HG03196 (cell line): Measurements from ENCODE around the gene BBX.
A peak's percentile ranks its signal among the peaks of the same experiment; 100 is the strongest.

Experiments
- ATAC-seq: cut with Tn5 transposase; IDR thresholded peaks from one replicate; pipeline ENCODE4 v1.9.1; 2021; ENCODE audit not compliant: unreplicated experiment

BBX gene

DNA sequence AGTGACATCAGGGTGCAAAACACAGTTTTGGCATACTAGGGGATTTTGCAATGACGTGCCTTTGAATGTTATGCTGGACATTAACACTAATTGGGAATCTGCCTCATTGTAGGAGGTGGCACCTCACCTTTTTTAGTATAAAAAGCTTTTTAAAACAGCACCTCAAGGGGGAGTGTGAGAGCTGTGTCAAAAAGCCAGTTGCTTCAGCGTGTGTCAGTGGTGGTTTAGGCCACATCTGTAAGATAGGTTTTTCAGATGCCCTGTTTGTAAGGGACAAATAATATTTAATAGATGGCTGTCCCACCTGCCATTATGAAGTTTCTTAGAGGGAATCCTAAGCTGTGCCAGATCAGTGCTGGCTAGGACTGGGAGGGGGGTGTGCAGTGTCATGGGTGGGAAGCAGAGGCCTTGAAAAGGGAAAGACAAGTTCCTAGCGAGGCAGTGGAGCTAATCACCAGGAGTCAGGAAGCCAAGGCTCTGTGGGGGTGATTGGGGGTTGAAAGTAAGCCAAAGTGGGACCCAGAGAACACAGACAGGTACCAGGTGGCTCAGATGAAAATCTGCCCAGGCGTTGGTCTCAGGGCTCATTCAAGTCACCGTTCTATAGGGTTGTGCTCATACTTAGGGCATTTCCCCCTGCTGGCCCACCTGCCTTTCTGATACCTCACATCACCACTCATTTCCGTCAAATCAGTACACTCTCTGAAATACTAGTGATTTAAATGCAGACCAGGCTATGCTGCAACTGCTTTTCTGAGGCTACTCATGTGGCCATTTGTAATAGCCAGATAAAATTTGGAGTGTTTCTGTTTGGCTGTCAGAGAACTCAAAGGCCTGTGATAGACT lies 120.5 kb downstream of the BBX start:
- no peak for ATAC-seq

DNA sequence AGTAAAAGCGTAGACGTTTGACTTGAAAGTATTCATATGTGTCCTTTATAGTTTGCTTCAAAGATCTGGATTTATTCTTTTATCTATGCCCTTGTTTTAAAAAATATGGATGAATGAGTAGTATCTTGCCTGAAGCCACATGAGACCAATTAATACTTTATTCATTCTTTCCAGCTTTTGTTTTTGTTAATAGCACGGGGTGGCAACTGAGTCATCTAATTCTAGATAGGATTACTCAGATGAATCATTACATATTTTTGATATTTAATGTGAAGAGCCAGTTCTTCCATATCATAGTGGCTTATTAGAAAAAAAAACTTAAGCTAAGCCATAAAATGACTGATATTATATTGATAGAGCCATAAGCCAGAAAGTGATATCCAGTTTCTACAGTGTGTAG lies 121.9 kb downstream of the BBX start:
- no peak for ATAC-seq

DNA sequence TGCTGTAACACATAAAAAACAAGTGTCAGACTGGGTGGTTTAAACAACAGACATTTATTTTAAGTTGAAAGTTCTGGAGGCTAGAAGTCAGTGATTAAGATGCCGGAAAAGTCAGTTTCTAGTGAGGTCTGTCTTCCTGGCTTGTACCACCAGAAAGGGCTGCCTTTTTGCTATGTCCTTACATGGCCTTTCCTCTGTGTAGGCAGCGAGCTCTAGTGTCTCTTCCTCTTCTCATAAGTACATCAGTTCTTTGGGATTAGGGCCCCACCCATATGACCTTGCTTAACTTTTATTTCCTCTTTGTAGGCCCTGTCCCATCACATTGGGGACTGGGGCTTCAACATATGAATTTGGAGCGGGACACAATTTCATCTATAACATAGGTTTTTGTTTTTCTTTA lies 128.0 kb downstream of the BBX start:
- no peak for ATAC-seq

DNA sequence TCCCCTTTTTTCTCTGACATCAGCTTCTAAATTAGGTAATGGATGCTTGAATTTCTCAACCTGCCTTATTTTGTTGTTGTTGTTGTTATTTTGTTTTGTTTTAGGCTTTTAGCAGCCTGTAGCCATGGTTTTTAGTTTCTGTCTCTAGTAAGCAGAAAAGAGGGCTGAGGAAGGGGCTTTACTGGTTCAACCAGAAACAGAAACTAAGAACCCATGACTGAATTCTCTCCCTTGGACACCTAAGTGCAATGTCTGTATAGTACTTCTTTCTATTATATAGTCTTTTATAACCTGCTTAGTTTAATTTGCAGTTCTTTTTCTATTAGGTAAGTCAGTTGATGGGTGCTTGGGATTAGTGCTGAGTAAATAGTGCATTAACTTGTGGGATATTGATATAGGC lies 129.0 kb downstream of the BBX start:
- no peak for ATAC-seq

DNA sequence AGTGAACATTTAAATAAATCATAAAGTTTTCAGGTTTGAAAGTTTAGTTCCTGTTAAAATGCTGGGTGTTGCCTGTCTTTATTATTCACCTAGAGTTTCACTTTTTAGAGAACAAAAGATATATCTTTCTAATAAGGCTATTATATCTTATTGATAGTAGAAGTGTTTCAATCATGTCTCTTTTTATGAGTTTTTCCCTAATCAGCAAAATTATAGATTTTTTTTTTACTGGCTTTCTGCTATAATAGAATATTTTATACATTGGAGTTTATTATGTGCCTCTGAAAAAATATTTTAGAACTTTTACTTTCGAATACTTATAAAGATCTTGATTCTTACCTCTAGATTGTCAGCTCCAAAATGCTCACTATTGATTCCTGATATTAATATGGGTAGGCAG lies 131.5 kb downstream of the BBX start:
- ATAC-seq: no peak

DNA sequence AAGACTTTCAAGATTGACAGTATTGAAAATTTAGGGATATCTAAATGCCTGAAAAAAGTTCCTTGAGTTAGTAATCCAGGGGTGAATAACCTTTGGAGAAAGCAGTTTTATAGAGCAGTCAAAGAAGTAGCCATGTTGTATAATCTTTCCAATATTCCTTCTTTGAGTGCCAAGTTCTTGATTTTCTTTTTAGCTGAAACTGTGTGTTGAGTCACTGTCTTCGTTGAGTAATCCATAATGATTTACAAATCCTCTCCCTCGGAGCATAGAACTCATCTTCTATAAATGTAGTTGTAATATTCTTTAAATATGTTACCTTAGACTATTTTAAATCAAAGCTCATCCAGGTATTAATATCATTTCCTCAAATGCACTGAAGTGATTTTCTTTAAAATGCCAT lies 135.2 kb downstream of the BBX start:
- ATAC-seq: no peak

DNA sequence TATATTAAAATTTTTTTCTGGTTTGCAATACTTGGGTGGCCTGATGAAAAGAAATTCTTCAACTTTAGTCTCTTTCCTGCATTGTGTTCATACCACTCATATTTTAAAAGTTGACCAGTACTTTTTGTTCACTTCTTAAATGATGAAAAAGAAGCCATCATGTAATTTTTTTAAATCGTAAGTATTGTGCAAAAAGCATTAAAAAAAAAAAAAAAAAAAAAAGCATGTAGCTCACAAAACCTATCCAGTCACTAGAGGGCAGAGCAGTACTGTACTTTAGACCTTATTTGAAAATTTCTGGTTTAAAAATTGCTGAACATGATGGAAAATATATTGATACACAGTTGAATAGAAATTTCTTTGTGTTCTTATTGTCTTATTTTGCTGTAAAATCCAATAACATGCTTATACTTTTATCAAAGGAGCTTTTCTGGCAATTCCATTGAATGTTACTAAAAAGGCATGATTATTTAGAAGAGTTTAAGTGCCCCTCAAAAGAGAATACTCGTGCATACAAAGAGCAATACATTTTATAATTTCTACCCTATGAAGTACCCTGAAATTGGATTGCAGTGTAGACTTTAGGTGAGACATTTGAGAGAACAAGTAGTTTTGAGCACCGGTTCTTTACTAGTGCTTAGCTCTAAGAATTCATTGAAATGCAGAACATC lies 137.7 kb downstream of the BBX start:
- no peak for ATAC-seq

DNA sequence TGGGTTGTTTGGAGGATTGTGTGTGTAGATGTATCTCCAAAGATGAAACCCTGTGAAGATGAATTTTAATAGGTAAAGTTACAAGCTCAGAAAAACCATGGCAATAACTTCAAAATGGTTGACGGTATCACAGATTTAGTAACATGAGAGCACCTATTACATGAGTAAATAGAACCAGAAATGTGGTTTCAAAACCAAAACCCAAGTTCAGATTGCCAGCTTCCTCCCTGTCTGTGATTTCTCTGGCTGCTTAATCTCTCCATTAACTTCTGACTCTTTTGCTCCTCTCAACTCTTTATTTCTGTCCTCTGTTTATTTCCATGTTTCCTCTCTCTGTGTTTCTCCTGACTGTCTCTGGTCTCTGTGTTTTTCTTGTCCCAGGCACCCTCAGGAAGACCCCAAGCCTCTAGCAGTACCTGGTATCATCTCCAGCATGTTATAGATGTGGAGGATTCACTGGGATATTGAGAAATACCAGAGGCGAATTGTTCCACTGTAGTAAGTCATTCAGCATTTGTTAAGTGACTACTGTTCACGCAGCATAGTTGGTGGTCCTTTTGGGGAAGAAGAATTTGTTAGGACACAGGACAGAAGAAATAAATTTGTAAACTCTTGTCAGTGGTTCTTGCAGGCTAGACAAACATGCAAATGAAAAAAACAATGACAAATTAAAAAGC lies 138.8 kb downstream of the BBX start:
- ATAC-seq: no peak

DNA sequence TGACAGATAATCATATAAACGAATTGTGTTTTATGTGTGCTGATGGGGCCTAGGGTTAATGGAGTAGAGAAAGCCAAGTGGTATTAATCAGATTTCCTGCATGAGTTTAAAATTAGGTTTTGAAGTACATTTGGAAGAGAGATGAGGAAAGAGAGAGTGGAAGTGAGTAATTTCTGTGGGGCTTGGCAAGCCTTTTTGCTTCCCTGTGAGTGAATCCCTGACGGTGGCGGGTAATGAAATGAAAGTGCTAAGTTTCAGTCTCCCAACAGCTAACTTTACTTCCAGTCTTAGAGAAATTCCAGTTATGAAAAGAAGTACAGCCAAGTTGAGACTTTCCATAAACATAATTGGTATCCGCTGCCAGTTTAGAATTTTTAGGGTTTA lies 139.4 kb downstream of the BBX start:
- ATAC-seq: no peak

DNA sequence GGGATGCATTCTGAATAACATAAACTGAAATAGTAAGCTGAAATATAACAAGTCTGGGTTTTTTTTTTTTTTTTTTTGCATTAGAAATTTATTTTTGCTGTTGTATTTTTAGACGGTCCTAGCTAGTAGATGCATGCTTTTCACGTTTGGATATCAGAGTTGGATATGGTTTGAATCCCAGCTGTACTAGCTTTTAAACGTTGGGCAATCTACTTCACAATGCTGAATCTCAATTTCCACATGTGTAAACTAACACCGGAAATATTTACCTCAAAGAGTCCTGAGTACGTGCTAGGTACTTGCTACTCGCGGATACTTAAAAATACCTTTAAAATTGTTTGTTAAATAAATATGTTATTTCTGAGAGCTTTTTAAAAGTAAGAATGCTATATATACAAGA lies 139.8 kb downstream of the BBX start:
- no peak for ATAC-seq

DNA sequence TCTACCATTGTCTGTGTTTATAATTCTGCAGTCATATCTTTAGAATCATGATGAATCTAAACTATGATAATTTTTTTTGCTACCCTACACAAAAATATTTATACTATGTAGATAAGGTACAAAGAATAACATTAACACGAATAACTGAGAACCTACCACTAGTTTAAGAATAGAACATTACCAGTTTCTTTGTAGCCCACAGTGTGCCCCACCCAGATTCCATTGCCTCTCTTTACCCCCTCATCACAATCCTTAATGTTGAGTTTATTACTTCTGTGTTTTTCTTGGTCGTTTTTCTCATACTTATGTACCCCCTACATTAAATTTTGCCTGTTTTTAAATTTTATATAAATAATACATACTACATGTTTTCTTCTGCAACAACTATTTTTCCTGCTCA lies 140.5 kb downstream of the BBX start:
- no peak for ATAC-seq

DNA sequence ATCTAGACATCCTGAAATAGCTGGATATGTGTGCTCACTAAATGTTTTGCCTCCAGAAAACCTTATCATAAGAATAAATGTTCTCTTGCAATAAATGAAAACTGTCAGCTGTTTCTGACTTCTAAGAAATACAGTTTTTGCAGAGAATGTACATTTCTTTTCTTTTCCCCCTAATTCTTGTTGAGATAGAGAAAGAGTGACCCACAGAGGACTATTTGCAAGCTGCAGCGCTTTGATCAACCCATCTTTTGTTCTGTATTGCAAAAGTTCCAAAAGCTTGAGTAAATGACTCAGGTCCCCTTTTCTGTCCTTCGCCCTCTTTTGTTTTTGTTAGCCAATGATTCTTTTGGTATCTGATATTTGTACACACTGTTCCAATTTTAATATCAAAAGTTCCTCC lies 141.9 kb downstream of the BBX start:
- no peak for ATAC-seq

DNA sequence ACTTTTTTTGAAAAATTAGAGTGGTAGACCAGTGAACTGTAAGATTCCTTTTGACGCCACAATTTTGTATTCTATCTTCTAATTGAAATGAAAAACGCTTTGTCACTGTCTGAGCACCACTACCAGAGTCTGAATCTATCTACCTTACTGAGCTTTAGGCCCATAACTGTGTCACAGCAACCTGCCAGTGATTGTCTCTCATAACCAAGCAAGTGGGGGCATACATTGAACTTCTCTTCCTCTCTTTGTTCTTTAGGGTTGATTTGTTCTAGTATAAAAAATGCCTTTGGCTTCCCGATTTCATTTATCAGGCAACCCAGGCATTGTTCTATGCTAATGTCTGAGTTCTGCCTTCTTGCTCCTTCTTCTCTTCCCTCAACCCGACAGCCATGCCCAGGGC lies 142.6 kb downstream of the BBX start:
- ATAC-seq: no peak

DNA sequence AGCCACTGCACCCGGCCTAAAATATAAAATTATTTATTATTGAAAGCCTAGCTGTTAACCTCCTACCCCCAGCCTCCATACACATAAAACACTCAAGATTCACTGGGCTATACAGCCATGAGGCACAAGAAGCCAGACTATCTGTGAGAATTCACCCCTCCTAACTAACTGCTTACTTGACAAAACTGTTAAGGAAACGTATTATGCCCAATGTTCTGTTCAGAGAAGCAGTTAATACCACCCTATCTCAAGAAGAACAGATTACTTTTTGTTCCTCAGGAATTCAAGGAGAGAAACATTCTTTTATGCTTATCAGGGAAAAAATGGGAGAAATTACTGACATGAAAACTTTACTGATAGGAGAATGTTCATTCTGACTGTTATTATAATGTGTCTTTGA lies 144.1 kb downstream of the BBX start:
- ATAC-seq: no peak

DNA sequence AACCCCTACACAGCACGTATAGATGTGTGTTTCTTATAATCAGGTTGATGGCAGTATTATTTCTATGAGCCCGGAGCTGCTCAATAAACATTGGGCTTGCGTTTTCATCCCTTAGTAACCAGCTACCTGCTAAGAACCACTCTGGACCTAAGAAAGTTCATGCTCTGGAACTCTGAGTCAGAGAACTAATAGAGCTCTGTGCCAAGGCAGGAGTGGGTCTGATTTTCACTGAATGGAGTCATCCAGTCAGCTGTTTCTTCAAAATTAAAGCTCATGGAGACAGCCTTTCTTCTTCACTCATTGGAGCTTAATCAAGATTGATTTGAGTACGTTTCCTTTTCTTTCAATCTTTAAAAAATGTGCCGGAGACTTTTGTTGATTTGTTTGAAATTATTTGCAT lies 145.7 kb downstream of the BBX start:
- no peak for ATAC-seq

DNA sequence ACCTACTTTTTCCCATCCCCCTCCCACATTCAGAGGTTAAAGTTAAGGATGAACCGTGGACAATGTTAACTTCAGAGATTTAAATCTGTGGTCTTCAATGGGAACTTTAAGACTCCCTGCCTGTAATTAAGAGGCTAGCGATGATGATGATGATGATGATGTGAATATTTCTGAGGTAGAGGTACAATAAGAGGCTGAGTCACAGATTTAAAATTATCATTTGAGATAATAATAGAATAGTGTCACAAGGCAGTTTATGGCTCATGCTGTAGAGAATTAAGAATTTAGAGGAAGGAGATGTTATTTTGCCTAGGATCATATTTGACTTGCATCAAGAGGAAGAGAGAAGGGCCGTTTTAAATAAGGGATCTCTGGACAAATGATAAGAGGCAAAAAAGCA lies 146.2 kb downstream of the BBX start:
- no peak for ATAC-seq

DNA sequence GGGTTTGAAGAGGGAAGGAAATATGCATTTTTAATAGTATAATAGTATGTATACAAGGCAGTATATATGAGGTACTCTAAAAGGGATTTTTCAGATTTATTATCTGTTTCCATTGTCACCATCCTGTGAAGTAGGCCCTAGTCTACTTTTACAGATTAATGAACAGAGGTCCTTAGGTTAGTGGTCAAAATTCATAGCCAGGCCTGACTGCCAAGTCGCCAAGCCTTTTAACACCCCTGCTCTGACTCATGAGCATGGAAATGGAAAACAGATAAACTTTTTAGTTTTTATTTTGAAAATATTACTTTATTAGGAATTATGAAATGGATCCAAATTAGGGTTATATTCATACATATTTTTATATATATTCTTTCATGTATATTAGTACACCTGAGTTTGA lies 146.9 kb downstream of the BBX start:
- ATAC-seq: no peak

DNA sequence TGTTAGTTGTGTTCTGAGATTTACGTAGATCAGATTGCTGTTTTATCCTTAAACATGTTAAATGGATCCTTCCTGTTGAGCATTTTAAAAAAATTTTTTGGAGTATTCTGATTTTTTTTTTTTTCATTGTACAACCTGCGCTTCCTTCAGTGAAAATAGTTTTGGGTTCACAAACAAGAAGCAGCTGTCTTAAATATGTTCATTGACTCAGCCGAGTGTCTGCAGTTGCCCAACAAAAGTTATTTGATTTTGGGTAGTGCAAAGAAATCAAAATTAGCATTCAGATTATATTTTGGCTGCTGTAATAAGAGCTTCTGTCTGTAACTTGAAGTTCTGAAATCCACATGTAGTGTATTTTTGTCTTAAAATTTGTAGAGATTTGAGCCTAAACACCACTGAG lies 148.2 kb downstream of the BBX start:
- no peak for ATAC-seq

DNA sequence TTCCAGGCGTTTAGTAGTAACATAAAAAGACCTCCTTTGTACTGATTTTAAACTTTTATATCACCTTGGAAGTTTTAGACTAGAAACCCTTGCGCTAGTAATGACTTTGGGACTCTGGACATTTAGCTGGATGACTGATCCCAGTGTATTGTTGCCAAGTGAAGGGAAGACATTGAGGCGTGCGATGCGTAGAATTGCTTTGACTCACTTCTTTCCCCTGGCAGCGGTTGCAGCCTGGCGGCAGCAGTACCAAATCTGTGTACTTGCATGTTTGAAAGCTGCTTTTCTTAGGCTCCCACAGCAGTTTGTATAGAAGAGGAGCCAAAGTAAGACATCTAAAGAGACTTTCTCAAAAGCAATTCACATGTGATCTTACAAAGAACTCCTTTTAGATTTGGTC lies 151.6 kb downstream of the BBX start:
- no peak for ATAC-seq

DNA sequence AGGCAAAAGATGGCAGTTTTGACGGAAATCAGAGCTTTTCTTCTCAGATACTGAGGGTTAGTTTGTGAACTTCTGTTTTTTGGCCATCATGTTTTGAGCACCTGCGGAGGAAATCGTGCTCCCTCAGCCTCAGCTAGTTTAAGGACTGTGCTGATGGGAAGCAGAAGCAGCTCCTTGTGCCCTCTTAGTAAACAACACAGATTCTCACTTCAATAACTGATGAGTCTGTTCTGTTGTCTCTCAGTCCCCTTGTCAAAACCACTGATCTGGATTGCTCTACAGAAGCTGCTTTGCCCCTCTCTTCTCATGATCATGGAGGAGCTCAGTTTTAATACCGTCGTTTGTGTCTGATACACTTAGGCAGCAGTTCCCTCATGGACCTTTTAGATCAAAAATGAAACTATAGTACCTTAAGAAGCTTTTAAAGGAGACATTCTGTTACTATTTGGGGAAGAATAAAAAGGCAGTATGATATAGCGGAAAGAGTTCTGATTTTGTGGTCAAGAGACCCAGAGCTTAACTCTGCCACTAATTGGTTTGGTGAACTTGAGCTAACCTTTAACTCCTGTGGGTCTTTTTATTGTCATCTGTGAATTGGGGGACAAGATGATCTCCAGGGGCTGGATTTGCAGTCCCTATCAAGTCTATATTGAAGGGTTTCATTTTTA lies 152.6 kb downstream of the BBX start:
- peak; percentile 62 for ATAC-seq

DNA sequence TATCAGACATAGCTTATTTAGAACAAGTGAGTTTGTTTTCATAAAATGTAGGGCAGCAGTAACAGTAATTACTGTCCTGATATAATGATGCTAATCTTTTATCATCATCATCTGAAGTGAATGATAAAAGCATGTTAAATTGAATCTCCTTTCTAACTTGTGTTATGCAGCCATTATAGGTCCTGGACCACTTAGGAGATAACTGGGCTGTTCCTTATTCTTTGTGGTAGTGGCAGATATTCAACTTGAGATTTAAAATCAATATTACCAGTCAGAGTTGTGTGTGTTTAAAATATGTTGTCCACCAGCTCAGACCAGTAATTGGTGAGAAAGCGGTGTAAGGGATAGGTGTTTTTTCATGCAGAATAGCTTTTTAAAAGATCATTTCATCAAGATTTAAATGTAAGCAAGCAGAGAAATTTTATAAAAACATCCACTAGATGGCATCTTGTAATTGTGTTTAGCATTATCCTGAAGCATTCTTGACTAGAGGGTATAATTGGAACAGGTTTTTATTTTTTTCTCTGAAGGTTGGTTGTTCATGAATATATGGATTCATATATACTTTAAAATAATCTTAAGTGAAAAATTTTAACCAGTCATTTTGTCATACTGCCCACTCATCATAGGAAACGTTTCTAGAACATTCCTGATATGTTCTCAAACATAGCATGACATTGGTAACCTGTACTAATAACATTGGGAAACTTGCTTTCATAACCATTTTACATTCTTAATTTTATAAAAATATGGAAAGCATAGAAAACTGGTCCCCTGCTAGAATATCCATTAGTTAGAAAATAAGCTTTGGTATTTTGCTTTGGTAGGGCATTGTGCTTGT lies 153.9 kb downstream of the BBX start:
- ATAC-seq: no peak
